Measurements from ENCODE around the gene GNAT3. TPM values are rescaled to one million over a fixed set of nuclear protein-coding genes. Genes with fewer than 3 reads are reported as not detected.

Gene GNAT3
- polyA plus RNA-seq, 12 donors, result 0.14 to 0.19 TPM; not detected in 10

DNA sequence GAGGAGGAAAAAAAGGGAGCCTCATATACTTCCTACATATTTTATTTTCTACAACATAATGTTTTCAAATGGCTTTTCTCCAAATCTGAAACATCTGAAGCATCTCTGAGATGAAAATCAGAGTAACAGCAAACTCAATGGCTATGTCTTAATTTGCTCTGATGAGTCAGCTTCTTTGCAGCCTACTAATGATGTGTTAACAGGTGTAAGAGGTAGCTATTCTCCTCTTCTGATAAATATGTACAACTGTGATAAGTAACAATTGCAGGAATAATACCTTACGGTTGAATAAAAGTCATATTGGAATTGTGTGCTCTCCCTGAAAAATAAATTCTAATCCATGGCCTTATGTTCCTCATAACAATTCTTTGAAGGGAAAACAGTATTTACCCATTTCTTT, 45.2 kb downstream of the GNAT3 start:
- no peak for DNase-seq

DNA sequence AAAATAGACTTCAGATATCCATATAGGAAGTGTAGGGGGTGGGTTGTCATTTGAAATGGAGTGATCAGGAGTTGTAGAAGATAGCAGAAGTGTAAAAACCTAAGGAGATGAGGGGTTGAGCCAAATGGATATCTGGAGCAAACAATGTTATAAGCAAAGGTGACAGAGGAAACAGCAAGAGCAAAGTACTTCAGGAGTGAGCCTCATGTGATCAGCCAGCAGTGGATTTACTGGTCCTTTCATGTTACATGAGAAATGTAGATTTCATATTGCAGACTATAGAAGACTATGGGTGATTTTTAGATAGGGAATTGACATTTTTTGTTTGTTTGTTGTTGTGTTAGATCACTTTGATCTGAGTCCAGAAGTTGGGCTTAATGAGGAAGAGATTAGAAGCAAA, 47.7 kb downstream of the GNAT3 start:
- no peak for DNase-seq

DNA sequence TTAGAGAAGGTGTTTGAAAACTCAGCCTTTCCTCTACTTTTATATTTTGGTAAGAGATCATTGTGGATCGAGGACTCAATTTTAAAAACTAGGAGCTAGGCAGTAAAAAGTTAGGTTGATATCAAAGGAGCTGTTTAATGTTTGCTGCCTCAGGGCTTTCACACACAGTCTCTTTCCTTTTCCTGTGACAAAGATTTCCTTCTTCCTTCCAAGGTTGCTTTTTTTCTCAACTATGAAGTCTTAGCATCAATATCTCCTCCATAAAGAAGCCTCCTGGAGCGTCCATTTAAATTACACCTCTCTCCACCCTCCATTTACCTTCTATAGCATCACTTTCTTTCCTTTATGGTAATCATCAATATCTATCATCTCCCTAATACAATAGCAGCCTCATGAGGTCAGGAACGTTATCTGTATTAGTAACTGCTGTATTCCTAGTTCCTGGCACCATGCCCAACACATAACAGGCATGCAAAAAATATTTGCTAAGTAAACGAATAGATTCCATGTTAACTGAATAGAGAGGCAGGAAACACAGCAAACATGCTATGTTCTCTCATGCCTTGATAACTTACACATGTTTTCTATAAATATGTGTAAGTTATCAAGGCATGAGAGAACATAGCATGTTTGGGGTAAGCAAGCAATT, 48.5 kb downstream of the GNAT3 start:
- DNase-seq, result no peak

DNA sequence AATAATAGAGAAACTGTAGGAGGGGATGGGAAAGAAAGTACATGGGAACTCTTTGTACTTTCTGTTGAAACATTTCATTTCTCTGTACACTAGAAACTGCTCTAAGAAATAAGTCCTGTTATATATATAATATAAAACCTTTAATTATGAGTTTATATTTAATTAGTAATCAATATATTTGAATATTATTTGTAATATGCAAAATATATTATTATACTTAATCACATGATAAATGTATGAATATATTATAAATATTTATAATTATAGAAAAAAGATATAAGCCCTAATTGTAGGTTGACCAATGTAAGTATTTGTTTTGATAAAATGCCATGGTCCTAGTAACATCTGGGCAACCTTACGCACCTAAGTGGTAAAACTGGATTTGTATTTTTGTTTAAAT, 51.0 kb downstream of the GNAT3 start:
- DNase-seq, result no peak

DNA sequence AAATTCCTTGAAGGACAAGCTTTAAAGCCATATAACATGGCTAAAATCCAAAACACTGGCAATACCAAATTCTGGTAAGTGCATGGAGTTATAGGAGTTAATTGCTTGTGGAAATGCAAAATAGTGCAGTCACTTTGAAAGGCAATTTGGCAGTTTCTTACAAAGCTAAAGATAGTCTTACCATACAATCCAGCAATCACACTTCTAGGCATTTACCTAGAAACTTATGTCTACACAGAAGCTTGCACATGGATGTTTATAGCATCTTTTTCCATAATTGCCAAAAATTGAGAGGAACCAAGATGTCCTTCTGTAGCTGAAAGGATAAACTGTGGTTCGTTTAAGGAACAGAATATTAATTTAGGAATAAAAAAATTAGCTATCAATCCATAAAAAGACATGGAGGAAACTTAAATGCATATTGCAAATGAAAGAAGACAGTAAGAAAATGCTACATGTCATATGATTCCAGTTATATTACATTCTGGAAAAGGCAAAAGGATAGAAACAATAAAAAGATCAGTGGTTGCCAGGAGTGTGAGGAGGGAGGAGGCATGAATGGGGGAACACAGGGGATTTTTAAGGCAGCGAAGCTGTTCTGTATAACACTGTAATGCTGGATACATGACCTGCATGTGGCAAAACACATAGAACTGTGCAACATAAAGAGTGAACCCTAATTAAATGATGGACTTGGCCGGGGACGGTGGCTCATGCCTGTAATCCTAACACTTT, 51.9 kb downstream of the GNAT3 start:
- peak; percentile 38 for DNase-seq

DNA sequence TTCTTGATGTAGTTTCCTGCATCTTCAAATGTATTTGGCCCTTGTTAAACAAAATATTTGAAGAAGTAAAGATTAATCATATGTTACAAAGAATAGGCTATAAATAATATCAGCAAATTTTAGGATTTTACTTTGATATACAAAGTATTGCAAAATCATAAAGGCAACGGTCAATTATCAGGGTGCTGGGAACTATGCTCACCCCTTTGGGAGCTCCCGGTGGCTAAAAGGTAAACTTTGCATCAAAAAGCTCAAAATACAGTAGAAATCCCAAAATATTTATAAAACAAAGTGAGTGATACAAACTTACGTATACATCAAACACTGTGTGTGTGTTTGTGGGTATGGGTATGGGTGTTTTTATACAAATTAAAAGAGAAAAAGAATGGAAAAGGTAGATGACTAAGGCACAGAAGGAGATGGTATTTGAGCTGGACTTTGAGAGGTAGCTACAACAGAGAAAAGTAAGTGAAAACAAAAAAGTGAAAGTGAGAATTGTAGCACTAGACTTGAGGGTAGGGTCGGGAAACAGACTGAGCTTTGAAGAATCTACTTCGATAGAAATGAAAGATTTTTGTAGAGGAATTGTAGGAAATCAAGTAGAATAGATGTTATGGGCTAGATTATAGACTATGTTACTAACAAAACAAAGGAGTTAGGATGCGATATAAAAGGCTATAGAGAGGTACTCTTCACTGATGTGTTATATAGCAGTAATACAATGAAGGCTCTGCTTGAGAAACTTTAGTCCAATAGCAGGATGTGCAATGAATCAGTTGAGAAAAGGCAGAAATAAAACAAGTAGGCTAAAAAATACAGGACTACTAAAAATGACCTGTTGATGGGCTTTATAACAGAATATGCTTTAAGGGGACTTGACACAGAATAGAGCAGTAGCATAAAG, 52.8 kb downstream of the GNAT3 start:
- DNase-seq, result no peak

DNA sequence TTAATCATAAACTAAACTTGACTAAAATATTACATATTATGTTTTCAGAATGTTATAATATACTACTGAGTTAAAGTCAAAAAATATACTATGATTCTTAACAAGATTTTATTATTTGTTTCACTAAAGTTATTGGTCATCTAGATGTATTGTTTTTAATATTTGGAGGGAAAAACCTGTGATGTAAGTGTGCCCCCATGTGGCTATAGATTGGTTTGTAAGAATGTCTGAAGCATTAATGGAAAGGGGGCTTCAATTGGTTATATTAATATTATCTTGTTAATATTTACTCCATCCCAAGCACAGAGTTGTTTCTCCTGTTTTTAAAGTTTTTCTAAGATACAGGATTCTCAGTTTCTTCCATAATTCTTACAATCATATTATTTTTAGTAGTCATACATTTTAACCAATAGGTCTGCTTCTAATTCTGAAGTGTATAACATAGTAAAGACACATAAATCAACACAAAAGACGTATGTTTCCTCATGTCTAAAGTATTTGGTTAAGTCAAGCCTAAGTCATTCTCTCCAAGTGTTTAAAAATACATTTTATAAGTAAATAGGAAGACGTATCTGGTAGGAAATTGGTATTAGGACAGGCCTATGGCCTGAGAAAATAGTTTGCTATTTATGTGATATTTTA, 58.0 kb downstream of the GNAT3 start:
- DNase-seq, result peak; percentile 61

DNA sequence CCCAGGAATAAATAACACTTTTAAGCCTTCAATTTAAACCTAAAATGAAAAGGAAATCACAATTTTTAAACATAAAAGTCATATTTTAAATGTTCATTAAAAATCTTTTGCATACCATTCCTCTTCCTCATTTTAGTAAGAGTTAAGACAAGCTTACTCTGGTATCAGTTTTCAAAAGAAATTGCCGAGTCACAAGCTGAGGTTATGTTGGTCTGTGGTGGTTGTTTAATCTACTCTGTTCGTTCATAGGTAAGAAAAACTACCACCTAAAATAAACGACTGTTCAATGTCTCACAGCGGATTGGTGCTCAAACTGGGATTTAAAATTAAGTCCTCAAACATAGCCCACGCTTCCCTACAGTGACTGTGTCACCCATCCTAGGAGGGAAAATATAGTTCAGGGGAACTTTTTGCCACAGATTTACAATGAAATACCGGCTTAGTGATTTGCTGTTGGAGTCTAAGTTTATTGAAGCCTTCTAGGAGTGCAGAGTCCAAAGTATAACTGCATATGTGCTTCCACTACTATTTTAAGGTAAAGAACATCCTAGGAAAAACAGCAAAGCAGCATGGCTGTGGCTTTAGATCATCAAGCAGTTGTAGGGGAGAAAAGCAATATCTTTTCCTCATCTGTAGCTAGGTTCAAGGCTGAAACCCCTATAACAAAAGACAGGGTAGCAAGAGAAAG, 61.1 kb downstream of the GNAT3 start:
- no peak for DNase-seq

DNA sequence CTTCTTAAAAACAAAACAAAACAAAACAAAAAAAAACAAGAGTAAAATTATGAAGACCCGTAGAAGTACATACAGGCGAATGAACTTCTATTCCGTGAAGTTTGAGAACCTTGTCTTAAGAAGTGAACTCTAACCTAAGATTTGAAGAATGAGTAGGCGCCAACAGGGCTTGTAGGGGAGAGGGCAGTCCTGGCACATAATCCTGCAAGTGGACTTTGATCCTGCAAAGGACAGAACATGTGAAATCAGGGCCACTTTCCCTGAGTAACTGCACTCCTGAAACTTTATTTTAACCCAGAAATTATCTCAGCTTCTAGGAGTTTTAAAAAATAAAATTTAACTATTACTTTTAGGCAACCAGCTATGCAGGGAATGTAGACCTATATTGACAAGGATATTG, 62.0 kb downstream of the GNAT3 start:
- no peak for DNase-seq

DNA sequence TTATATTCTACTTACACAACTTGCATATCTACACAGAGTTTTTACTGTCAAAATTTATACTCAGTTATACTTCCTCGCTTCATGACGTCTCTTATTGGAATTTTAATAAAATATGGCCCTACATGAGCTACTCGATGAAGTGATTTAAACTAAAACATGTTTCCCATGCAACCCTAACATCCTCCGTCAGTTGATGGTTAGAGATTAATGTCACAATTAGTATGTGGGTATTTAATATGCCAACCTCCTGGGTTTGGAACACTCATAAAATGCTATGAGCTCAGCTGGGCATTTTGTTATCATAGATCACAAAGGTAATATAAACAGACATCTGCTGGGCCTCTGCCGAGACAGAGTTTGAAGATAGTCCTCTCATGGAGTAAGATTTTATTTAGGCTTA, 66.5 kb downstream of the GNAT3 start:
- DNase-seq, result no peak

DNA sequence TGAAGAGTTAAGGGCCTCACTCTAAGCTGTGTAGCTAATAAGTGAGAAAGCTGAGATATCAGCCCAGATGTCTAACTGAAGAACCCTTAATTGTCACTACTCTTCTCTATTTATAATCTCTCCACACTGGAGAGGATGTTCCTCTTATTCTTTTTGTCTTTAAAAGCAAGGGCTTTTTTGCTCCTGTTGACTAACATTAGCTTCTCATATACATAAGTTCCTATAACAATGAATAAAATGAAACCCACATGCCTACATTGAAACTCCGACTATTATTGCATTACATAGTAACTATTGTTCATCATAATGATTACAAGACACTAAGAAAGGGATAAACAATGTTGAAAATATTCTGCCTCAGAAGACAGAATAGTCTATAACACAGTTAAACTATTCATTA, 67.1 kb downstream of the GNAT3 start:
- no peak for DNase-seq

DNA sequence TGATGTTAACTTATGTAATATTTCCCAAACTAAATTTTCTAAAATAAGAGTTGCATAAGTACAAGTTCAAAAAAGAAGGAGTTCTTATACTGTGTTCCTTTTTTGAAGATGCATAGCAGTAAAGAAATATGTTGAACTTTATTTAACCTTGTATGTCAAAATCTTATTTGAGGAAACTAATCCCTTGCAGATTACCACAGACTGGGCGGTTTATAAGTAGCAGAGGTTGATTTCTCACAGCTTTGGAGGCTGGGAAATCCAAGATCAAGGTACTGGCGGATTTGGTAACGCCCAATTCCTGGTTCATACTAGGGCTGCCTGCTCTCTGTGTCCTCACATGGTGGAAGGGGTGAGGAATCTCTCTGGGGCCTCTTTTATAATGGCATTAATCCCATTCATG, 68.5 kb downstream of the GNAT3 start:
- DNase-seq, result no peak

DNA sequence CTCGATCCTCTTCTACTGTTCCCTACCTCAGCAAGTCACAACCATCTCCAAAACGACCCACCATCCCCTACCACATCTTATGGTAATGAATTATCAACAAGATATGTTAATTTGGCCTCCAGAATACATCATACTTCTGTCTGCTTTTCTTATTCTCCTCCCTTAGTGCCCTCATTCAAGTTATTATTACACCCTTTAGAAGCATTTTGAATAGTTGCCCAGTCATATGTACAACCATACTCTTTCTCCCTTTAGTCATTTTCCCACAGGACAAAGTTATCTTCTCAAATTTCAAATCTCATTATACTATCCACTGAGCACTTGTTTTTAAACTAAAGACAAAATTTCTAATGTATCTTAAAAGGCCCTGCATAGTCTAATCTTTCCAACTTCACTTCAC, 71.0 kb downstream of the GNAT3 start:
- DNase-seq, result no peak

DNA sequence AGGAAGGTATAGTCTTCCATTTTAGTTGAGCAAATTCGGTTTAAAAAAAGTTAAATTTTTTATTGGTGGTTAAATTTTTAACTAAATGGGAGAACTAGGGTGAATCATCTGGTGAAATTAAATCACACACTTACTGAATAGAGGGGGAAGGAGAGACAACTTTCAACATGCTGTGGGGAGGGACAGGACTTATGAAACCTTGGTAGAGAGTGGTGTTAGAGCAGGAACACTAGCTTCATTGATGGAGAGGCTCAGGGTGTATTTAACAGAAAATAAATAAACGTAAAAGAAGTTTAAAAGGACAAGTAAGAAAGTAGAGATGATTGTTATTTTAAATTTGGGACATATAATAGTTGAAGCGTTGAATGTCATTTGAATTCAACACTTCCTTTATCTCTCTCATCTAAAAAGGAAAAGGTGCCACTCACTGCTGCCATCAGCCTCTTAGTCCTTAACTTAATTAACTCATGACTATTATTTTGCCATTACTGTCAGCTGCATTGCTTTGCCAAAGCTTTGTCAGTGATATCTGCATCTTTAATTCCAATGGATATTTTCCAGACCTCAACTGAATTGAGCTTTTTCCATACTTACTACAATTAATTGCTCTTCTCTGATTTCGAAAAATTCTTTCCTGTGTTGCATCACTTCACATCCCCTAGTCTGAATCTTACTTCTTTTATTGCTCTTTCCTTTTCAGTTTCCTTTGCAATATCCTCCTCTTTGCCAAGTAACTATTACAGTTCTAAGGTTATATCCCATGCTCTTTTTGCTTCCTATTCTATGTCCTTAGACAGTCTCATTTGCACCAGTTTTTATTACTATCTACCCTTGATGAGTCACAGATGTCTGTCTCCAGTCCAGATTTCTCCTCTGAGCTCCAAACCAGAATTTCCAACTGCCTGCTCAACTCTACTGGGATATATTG, 71.7 kb downstream of the GNAT3 start:
- peak; percentile 90 for DNase-seq

DNA sequence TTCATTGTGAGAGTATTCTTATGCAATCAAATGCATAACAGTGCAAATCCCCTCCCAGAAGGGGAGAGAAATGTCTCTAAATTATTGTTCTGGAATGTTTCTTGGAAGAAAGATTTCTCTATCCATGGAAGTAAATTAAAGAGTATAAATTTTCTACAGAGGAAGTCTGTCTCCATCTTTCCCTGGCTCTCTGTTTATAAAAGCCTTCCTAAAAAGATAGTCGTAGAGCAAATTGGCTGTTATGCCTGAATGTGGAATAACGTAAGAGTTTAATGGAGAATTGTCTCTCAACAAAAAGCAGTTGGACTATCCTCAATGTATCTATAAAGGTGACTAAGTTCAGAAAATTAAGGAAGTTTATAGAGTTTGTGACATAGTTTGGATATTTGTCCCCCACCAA, 76.3 kb downstream of the GNAT3 start:
- DNase-seq, result peak; percentile 27

DNA sequence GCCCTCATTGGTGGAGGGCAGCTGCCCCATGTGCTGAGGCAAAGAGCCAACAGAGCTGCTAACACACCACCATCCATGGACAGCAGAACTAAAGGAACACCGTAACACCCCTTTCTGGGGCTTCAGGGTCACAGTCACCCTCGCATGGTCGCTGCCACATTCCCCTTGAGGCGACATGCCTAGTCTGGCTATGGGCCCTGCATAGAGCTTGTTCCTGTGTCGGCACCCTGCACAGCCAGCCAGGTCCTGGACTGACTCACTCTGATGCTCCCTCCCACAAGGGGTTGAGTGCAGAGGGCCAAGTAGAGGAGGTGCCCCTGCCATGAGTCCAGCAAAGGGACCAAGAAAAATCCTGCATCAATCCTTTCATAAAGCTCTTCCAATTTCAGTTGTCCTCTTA, 77.8 kb downstream of the GNAT3 start:
- DNase-seq, result no peak

DNA sequence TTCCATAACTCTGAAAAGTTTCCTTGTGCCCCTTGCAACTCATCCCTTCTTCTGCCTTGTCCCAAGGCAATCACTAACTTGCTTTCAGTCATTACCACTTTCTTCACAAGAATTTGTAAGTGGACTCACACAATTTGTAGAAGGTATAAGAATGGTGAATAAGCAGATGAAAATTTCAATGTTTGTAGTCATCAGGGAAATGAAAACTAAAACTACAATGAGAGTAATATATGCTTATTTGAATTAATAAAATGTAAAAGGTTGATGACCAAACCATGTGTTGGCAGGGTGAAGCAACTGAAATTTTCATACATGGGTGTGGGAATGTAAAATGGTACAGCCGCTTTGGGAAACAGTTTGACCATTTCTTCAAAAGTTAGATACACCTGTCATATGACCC, 79.7 kb downstream of the GNAT3 start:
- no peak for DNase-seq

DNA sequence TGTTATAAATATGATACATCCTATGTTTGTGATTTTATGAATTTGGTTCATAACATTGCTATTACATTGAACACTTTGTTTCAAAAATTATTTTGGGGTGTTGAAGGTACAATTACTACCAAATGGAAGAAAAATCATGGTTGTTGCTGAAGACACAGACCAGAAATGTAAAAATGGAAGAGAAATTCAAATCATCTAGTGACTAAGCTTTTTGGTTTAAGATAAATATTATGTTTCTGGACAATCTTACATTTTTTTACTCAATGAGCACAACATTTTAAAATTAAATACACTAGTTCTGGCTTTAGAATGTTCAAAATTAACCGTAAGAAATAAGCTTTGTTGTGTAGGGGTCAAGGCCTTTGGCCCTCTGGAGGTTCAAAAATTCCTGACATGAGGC, 82.7 kb downstream of the GNAT3 start:
- no peak for DNase-seq

DNA sequence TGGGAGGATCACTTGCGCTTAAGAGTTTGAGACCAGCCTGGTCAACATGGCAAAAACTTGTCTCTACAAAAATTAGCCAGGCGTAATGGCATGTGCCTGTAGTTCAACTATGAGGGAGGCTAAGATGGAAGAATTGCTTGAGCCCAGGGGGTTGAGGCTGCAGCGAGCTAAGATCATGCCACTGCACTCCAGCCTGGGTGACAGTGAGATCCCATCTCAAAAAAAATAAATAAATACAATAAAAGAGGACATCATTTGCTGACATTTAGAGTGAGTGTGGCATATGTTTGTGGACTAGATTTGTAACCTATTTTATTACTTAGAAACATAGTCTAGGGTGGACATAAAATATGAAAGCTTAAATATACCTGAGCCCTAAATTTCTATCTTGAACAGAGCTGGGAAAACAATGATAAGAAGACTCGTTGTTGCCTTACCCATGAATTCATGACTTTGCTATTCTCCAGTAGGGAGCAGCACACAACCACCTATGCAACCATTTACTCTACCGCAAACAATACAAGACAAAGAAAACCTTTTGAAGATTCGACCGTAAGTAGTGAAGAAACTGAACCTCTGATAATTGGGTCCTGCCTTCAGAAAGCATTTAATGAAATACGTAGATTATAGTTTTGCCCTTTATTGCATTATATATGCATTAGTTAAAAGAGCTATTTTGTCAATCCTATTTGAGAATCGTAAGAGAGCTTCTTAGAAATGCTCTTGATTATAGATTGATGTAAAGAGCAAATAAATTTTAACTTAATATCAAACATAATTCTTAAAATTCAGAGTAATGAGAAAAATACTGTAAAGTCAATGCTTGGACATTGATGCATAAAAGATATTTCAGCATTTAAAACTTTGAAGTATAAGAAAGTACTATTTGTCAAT, 83.5 kb downstream of the GNAT3 start:
- DNase-seq, result peak; percentile 67

All from muscle of arm (tissue), 12 donors.